Measurements from ENCODE around the gene CPEB3.

- no peak for TF ChIP-seq TAF1 (IDR thresholded peaks at IDR 0.05; ENCODE audit: borderline replicate concordance, insufficient read depth, low read length)
- no peak for TF ChIP-seq POLR2AphosphoS5 (IDR thresholded peaks at IDR 0.05; ENCODE audit: low read depth, low read length)
- no peak for TF ChIP-seq REST (IDR thresholded peaks at IDR 0.05; ENCODE audit: insufficient read depth in 1 of 2, low read depth in 2 of 2, low read length in 2 of 2)
Observed at GRCh38 chr10:92242380-92242779, 48.5 kb downstream of the CPEB3 start.
